Measurements from ENCODE around the gene TET1.
"Not testable (repeated sequence)": the region's sequence is repeated elsewhere in the genome, so short reads cannot be mapped to it uniquely, and the experiment has no call there.

Gene TET1

DNA sequence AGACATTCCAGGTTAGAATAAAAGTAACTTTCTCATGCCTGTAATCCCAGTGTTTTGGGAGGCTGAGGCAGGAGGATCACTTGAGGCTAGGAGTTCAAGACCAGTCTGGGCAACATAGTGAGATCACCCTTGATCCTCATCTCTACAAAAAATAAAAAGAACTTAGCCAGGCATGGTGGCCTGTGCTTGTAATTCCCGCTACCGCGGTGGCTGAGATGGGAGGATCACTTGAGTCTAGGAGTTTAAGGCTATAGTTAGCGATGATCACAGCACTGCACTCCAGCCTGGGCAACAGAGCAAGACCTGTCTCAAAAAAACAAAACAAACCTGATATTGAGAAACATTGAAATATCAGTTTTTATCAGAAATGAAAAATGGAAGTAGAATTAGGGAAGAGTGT lies 4.6 kb downstream of the TET1 start:
- DNase-seq (ENCODE audit: low spot score): no peak

DNA sequence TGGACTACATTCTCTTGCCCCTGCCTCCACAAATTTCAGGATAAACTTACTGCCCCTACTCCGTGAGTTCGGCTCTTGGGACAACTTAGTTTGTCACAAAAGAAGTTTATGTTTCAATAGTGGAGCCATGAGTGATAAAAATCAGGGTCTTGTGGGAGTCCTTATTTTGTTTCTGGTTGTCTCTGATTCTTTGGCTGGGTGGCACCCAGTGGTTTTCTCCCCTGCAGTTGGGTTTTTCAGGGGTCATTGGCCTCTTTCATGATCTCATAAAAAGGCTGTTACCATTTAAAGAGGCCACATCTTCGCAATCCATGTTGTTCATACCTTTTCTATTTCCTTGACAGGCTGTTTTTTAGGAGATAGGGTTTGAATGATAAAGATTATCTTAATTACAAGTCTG lies 5.5 kb downstream of the TET1 start:
- DNase-seq (ENCODE audit: low spot score): no peak

- no peak for DNase-seq (ENCODE audit: low spot score)
These were observed 6.2 kb downstream of the TET1 start for GRCh38 chr10:68566351-68566750.

DNA sequence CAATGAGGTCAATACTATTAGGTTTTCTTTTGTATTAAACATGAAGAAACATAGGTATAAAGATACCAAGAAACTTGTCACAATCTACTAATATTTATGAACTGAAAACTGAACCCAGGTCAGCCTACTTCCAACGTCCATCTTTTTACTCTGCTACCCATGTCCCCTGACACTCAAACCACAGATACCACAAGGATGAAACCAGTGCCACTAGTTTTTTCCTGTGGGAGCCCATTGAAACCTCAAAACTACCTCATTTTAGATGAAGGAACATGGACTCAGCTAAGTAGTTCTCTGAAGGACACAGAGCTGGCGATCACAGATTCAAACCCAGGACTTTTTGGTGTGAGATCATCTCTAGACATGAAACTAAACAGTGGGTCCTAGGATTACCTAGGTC lies 6.8 kb downstream of the TET1 start:
- no peak for DNase-seq (ENCODE audit: low spot score)

- DNase-seq (ENCODE audit: low spot score): no peak
These were observed 12.0 kb downstream of the TET1 start for GRCh38 chr10:68572151-68572550.

GRCh38 chr10:68574051-68574450 lies 13.9 kb downstream of the TET1 start:
- DNase-seq (ENCODE audit: low spot score): no peak

DNA sequence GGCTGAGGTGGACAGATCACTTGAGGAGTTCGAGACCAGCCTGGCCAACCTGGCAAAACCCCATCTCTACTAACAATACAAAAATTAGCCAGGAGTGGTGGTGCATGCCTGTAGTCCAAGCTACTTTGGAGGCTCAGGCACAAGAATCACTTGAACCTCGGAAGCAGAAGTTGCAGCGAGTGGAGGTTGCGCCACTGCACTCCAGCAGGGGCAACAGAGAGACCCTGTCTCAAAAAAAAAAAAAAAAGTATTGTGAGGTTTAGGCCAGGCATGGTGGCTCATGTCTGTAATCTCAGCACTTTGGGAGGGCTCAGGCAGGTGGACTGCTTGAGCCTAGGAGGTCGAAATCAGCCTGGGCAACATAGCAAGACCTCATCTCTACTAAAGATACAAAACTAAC lies 16.0 kb downstream of the TET1 start:
- no peak for DNase-seq (ENCODE audit: low spot score)

GRCh38 chr10:68578974-68579373 lies 18.8 kb downstream of the TET1 start:
- DNase-seq (ENCODE audit: low spot score): no peak

GRCh38 chr10:68584187-68584586 lies 24.1 kb downstream of the TET1 start:
- not testable (repeated sequence) for DNase-seq (ENCODE audit: low spot score)

- DNase-seq (ENCODE audit: low spot score): no peak
These were observed 26.6 kb downstream of the TET1 start for GRCh38 chr10:68586606-68587305.

DNA sequence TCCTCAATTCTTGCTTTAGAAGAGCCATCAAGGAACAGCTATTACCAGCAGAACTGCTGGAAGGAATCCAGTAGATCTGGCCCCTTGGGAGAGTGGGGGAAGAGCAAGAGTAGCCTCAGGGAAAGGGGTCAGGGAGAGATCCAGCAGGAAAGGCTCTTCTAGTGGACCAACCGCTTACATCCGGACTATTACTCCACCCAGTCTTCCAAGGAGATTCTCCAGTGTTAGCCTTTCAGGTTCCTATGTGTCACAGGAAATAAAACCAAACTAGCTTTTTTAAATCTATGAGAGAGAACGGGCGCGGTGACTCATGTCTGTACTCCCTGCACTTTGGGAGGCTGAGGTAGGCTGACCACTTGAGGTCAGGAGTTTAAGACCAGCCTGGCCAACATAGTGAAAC lies 34.3 kb downstream of the TET1 start:
- no peak for DNase-seq (ENCODE audit: low spot score)

DNA sequence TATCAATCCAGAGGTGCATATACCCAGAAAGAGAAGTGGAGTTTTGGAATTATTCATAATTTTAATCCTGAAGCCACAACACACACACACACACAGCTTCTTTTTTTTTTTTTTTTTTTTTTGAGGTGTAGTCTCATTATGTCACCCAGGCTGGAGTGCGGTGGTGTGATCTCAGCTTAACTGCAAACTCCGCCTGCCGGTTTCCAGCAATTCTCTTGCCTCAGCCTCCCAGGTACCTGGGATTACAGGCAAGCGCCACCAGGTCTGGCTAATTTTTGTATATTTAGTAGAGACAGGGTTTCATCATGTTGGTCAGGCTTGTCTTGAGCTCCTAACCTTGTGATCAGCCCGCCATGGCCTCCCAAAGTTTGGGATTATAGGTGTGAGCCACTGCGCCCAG lies 35.4 kb downstream of the TET1 start:
- no peak for DNase-seq (ENCODE audit: low spot score)

DNA sequence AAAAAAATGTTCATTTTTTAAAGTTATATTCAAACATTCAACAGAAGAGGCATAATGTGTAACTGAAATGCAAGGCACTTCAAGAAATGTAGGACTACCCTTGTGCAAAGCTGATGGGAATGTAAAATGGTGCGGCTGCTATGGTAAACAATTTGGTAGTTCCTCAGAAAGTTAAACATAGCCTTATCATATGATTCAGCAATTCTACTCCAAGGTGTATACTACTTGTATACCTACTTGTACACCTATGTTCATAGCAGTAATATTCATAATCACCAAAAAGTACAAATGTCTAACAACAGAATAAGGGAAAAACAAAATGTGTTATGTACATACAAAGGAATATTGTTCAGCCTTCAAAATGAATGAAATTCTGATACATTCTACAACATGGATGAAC lies 37.3 kb downstream of the TET1 start:
- DNase-seq (ENCODE audit: low spot score): no peak

DNA sequence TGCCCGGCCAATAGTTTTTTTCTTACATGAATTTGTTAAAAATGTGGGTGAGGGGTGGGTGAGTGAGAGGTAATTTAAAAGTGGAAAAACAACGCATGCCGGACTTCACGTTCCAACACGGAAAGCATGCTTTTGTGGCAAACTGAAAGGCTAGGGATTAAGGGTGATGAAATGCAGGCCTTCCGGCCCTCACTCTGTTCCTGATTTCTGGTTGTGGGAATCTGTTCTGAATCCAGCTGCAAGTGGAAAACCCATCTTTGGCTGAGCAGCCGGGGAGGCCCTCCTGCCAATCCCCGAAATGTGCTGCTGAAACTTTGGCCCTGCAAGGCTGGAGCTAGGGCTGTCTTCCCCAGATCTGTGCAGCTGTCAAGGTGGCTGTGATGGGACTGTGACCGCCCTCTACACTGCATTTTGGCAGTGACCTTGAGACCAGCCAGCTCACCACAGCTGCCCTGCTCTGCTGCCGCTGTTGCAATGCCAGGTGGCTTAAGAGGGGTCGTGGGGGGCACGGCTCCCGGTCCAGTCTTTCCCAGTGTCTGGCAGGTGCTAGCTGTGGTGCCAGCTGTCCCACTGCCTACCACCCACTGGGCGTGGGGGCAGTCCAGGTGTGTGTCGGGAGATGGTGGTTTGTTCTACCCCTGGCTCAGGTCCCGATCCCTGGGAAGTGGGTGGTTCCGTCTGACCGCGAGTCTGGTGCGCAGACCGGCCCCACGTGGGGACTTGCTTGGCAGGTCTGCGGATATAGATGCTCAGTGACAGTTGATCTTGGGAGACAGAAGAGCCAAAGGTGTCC lies 39.0 kb downstream of the TET1 start:
- peak; percentile 39 for DNase-seq (ENCODE audit: low spot score)

DNA sequence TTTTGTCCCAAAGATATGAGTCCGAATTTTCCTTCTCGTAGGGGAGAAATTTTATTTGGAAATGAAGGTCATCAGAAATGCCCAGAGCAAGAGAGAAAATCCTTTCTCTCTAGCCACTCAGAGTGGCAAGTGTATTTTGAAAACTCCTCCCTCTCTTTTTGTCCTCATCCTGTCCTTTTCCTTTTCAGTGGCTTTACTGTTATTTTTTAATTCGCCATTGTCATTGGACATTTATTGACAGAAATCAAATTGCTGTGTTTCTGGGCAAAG lies 39.6 kb downstream of the TET1 start:
- no peak for DNase-seq (ENCODE audit: low spot score)

DNA sequence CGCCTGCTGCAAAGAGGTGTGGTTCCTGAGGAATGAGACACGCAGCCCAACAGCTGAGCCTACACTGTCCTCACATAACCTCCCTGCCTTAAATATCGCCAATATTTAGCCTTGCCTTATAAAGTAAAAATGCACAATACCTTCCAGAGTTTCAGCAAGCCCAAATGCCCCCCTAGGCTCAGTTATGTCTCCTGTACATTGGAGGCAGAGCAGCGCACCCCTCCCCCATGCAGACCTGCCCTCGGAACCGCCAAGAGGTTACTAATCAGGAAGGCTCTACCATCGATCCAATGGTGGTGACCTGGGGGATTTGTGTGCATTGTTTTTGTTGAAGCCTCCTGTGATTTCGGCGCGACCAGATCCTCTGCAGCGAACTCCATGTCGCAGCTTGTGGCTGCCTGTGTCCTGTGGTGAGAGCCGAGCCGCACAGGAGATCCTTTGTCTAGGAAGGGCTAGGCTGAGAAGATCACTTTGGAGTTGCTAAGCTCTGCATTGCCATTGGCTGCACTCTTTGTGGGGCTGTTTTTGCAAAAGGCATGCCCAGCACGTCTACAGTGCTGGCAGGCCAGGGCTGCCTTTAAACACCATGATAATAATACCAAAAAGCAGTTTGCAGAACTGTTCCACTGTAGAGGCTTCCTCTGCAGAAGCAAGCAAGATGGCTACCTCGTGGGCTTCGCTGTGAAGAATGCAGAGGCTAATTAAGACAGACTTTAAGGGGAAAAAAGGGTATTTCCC lies 40.1 kb downstream of the TET1 start:
- DNase-seq (ENCODE audit: low spot score): peak; percentile 97

DNA sequence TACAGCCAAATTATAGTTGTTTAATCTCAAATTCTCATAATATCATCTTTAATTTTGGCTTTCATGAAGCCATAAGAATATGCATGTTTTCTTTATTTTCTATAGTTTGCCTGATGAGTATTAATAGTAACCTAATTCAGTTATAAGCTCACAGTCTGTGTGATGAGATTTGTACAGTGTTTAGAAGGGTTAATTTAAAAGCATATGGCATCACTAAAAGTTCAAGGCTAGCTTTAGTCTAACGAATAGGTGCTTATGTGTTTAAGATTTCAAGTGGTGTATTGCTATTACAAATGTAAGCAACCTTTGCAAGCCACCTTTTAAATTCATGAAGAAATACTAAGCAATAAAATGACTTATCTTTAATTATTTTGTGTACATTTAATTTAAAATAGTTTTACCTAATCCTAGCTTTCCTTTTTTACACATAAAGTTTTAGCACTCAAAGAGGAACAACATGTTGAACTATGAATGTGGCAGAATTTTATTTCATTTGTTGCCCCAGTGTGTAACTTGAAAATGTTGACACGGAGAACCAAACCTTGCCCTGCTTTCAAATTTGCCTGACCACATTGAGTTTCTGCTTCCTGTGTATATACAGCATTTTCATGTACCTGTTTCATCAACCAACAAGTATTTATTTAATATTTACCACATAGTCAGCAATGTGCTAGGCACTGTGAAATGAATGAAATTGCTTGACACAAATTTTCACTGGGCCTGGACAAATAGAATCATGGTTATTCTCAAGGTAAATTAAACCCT lies 41.5 kb downstream of the TET1 start:
- DNase-seq (ENCODE audit: low spot score): no peak

DNA sequence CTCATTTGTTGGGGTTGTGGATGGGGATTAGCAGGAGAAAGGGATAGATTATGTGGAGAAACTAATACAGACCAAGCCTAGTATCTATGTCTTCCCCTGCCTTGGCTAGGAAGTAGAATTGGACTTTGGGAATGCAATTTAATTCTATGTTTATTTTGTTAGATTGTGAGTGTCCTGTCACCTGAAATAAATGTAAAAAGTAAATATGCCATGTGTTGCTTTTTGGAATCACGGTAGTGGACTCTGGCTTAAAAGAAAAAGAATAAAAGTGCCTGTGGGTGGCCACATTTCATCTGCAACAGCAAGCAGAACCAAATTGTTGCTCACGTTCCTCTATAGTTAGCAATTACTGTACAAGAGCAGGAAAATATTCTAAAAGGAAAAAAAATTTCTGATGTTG lies 42.3 kb downstream of the TET1 start:
- DNase-seq (ENCODE audit: low spot score): no peak

DNA sequence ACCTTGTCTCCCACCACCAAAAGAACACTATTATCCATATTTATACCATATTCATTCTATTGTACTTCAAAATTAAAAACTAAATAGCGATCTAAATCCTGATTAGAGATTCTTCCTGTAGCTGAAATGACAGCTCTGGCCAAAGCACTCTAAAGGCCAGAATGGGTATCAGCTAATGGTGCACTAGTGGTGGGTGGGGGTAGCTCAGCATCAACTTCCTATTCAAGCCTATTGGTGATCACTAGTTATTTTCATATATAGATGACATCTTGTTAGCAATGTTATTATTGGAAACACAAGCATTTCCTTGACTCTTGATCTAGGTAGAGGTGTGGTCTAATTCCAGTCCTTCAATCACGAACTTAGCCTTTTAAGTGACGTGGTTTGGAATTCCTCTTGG lies 43.6 kb downstream of the TET1 start:
- DNase-seq (ENCODE audit: low spot score): no peak

- DNase-seq (ENCODE audit: low spot score): no peak
These were observed 44.3 kb downstream of the TET1 start for GRCh38 chr10:68604441-68604840.

GRCh38 chr10:68606918-68607317 lies 46.8 kb downstream of the TET1 start:
- no peak for DNase-seq (ENCODE audit: low spot score)

GRCh38 chr10:68610023-68610422 lies 49.9 kb downstream of the TET1 start:
- DNase-seq (ENCODE audit: low spot score): not testable (repeated sequence)

GRCh38 chr10:68611227-68611626 lies 51.1 kb downstream of the TET1 start:
- DNase-seq (ENCODE audit: low spot score): no peak

Data from Ammon's horn (tissue), 1 donor.